ENCODE results near the gene MTHFD1L. TPM values are rescaled to one million over a fixed set of nuclear protein-coding genes. Genes with fewer than 3 reads are reported as not detected.
"Not testable (repeated sequence)": the region's sequence is repeated elsewhere in the genome, so short reads cannot be mapped to it uniquely, and the experiment has no call there.

MTHFD1L gene
- total and polyA plus RNA-seq, 9 of the 15 experiments (the other 6 are each of a cell fraction or from before 2014, with no cell fraction given), result 20.9 to 128 (median 61.0) TPM

DNA sequence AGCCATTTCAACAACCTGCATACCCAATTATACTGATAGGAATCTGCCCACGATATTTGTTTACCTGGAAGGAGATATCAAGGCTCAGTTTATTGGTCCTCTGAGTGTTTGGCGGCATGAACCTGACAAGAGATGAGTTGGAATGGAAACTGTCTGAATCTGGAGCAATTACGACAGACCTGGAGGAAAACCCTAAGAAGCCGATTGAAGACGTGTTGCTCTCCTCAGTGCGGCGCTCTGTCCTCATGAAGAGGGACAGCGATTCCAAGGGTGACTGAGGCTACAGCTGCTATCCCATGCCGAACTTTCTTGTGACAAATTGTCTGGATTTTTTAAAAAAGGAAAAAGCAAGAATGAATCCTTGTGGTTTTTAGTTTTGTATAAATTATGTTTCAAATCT, 37.4 kb upstream of the MTHFD1L start (continued):
- TF ChIP-seq, protein P1, sequence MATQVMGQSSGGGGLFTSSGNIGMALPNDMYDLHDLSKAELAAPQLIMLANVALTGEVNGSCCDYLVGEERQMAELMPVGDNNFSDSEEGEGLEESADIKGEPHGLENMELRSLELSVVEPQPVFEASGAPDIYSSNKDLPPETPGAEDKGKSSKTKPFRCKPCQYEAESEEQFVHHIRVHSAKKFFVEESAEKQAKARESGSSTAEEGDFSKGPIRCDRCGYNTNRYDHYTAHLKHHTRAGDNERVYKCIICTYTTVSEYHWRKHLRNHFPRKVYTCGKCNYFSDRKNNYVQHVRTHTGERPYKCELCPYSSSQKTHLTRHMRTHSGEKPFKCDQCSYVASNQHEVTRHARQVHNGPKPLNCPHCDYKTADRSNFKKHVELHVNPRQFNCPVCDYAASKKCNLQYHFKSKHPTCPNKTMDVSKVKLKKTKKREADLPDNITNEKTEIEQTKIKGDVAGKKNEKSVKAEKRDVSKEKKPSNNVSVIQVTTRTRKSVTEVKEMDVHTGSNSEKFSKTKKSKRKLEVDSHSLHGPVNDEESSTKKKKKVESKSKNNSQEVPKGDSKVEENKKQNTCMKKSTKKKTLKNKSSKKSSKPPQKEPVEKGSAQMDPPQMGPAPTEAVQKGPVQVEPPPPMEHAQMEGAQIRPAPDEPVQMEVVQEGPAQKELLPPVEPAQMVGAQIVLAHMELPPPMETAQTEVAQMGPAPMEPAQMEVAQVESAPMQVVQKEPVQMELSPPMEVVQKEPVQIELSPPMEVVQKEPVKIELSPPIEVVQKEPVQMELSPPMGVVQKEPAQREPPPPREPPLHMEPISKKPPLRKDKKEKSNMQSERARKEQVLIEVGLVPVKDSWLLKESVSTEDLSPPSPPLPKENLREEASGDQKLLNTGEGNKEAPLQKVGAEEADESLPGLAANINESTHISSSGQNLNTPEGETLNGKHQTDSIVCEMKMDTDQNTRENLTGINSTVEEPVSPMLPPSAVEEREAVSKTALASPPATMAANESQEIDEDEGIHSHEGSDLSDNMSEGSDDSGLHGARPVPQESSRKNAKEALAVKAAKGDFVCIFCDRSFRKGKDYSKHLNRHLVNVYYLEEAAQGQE (IDR thresholded peaks at IDR 0.05; ENCODE audit: borderline replicate concordance), result peak; percentile 56; the same call in 1 of the 2 replicates
- TF ChIP-seq, protein P1 (CRISPR knock-in tag; IDR thresholded peaks at IDR 0.05; ENCODE audit: low read depth), result not testable (repeated sequence)
- TF ChIP-seq SMC3 (conservative IDR thresholded peaks at IDR 0.05; ENCODE audit: insufficient read depth, low read depth, low read length), result 0 out of 2 replicates have a peak, but pooled peaks have one; percentile 6
- peak; percentile 42; the same call in 1 of the 2 replicates for TF ChIP-seq CREM (IDR thresholded peaks at IDR 0.05; ENCODE audit: low read depth)

Measured in K562 (cell line).